ENCODE results near the gene CFLAR.
A peak's percentile ranks its signal among the peaks of the same experiment; 100 is the strongest.
"Not testable (repeated sequence)": the region's sequence is repeated elsewhere in the genome, so short reads cannot be mapped to it uniquely, and the experiment has no call there.

CFLAR gene

DNA sequence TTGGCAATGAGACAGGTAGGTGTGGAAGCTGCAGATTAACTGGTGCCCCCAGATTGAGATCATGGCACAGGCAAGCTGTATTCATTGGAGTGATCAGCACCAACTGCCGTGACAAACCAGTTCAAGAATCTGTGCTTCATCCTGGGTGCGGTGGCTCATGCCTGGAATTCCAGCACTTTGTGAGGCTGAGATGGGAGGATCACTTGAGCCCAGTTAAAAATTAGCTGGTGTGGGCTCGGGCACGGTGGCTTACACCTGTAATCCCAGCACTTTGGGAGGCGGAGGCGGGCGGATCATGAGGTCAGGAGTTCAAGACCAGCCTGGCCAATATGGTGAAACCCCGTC is 33.8 kb downstream of the CFLAR start:
- not testable (repeated sequence) for DNase-seq

DNA sequence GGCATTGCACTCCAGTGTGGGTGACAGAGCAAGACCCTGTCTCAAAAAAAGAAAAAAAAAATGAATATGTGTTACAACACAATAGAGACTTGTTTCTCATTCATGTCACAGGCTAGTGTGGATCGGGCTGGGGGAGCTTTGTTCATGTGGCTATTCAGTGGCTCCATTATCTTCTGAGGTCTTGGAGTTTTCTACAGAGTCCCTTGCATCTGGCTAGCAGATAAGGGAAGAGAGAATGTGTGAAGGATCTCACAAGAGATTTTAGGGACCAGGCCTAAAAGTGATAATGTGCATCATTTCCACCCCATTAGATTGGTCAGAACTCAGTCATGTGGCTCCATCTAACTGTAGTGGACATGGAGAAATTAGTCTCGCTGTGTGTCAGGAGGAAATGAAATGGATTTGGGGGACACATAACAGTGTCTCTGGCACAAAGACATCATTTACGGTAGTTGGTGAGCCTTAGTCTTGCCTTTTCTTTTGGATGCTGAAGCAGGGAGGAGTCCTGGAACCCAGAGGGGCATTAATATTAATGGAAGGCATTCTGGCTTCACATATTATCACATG is 34.6 kb downstream of the CFLAR start:
- no peak for DNase-seq

- peak; percentile 52 for DNase-seq
Measured at GRCh38 chr2:201151127-201151981, 35.4 kb downstream of the CFLAR start.

DNA sequence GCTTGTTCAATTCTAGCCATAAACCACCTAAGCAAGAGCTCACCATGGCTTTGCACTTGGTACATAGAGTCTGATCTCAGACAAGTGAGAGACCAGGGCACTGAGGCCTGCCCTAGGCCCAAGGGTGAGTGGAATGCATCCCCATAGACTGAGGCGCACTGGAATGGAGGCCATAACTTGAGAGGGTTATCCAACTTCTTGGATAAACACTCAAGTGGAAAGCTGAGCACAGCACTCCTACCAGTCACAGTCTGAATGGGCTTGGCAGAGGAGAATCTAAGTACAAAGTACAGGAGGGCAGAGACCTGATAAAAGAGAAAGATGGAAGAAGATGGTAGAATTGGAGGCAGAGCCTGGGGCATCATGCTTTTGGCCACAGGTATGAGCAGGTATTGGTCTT is 36.6 kb downstream of the CFLAR start:
- no peak for DNase-seq

GRCh38 chr2:201152999-201153815 is 37.2 kb downstream of the CFLAR start:
- no peak for DNase-seq

GRCh38 chr2:201154615-201155399 is 38.8 kb downstream of the CFLAR start:
- no peak for DNase-seq

- DNase-seq = no peak
Measured at GRCh38 chr2:201156036-201156435, 40.1 kb downstream of the CFLAR start.

- DNase-seq = no peak
Measured at GRCh38 chr2:201156640-201157039, 40.7 kb downstream of the CFLAR start.

- DNase-seq = no peak
Measured at GRCh38 chr2:201157694-201158093, 41.7 kb downstream of the CFLAR start.

DNA sequence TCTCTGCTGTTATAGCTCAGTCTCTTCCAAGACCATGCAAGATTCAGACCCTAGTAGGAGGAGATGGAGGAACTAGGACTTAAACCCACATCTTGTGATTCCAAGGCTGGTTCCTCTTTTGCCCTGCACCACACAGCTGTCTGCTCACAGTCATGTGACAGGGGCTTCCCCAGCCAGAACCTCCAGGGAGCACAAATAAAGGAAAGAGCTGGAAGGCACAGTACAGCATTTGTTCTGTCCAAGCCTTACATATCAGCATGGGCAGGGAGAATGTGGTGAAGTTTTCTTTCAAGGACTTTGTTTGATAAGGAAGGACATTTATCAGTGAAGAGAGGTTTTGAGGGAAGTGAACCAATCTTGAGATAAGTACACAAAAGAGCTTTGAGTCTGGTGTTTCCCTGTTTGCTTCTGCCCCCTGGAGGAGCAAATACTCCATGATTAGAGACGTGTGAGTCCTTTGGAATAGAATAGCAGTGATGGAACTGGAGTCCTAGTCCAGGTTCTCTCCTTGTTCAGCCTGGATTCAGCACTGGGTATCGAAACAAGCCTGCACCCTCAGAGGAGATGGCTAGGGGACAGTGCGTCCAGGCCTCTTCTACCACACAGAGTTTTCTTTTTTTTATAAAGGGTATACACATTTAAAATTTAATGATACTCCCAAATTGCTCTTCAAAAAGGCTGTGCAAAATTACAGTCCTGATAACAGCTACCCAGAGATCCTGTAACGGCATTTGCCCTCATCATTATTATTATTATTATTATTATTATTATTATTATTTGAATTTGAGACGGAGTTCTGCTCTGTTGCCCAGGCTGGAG is 42.4 kb downstream of the CFLAR start:
- DNase-seq = peak; percentile 70

DNA sequence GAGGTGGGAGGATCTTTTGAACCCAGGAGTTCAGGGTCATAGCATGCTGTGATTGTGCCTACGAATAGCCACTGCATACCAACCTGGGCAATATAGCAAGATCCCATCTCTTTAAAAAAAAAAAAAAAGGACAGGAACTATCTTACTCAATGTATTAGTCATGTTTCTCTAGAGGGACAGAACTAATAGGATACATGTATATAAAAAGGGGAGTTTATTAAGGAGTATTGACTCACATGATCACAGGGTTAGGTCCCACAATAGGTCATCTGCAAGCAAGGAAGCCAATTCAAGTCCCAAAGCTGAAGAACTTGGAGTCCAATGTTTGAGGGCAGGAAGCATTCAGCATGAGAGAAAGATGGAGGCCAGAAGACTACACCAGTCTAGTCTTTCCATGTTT is 48.2 kb downstream of the CFLAR start:
- DNase-seq = no peak

DNA sequence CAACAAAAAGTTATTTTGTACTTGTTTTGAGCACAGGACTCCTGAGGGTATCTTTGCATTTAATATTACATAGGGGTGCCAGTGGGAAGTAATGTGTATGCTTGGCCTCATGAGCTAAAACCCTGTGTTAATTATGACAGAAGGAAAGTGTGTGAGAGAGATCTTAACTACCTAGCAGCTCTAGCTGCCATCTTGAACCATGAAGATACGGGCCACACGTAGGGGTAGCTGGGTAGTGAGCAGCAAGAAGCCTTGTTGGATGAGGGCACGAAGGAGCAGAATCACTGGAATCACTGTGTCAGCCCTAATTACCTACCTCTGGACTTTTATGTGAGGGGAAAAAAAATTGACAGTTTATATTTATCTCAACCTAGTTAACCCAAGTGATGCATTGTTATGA is 51.6 kb downstream of the CFLAR start:
- no peak for DNase-seq

GRCh38 chr2:201168496-201168895 is 52.5 kb downstream of the CFLAR start:
- not testable (repeated sequence) for DNase-seq

GRCh38 chr2:201171259-201171814 is 55.4 kb downstream of the CFLAR start:
- no peak for DNase-seq

GRCh38 chr2:201172279-201172678 is 56.3 kb downstream of the CFLAR start:
- DNase-seq = no peak

GRCh38 chr2:201174687-201175086 is 58.7 kb downstream of the CFLAR start:
- DNase-seq = no peak

GRCh38 chr2:201176081-201176481 is 60.1 kb downstream of the CFLAR start:
- DNase-seq = no peak

GRCh38 chr2:201180010-201180409 is 64.0 kb downstream of the CFLAR start:
- no peak for DNase-seq

DNA sequence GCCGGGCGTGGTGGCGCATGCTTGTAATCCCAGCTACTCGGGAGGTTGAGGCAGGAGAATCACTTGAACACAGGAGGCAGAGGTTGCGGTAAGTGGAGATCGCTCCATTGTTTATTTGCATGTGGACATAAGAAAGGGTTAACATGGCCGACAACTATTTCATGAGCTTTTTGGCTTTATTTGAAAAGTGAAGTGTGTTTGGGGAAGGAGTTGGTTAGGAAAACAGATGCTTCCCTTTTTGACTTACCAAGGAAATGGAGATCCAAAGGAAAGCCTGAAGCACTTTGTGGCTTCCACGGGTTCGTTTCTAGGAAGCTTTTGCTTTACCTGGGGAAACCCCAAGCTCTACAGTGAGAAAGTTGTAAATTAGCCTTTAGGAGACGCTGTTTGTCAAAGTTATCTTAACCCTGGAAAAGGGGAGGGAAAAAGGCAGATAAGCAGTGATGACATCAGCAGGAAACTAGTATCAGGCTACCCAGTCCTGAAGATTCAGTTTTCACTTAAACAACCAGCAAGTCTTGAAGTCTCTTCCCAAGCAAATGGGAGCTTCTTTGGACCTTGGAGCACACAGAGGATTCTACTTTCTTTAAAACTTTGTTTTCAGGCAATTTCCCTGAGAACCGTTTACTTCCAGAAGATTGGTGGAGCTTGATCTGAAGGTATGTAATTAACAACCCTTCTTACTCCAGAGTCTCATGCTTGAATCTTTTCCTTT is 66.8 kb downstream of the CFLAR start, which contains the start of gene CASP10:
CASP10 (plus strand) TSS at position 492 of the 715 bp plus-strand sequence. CDS start 2,637 bp downstream, outside the sequence.
- peak; percentile 69 for DNase-seq

DNA sequence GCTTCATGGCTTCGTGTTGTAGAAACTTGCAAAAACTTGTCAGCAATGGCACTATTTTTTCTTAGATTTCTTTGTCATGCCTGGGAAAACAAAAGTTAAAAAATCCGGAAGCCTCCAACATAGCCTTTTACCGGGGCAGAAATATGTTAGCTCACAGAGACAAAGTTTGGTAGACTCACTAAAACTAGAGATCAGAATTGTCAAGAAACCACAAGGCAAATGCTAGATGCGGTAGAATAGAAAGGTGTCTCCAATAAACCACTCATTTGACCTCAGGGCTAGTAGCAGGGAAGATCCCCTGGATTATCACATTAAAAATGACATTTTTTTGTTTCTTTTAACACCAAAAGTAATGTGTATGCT is 67.4 kb downstream of the CFLAR start:
- DNase-seq = peak; percentile 16

- not testable (repeated sequence) for DNase-seq
Measured at GRCh38 chr2:201183835-201184234, 67.9 kb downstream of the CFLAR start.
